GM12878 (cell line): Measurements from ENCODE around the gene TRAFD1. TPM values are rescaled to one million over a fixed set of nuclear protein-coding genes. Genes with fewer than 3 reads are reported as not detected.

Experiments used
- ATAC-seq: fragments of 200-7000 bp; cut with Tn5 transposase; 3 replicates; pipeline ENCODE4 v1.9.1; 2020; ENCODE audit warnings: mild to moderate bottlenecking, moderate library complexity
- BruUV-seq: library from RNA; stranded (reverse); fragments of 400-500 nt; replicated peaks from 2 replicates; lab custom pipeline; 2021; lab: Mats Ljungman, UMichigan
- CTCF ChIA-PET: fragments of 300-600 bp; sonication (Branson Sonifier 250); formaldehyde crosslinking; extraction: SDS; loops from one replicate; lab custom pipeline; 2021; ENCODE audit warnings: inconsistent platforms; lab: Yijun Ruan, JAX
- POLR2A ChIA-PET: fragments of 350-600 bp; formaldehyde crosslinking; extraction: SDS; loops from one replicate; lab custom pipeline; 2021; ENCODE audit warnings: inconsistent platforms; lab: Charles Lee
- RAD21 ChIA-PET: fragments of 300-600 bp; sonication (Branson Sonifier 250); formaldehyde crosslinking; loops from one replicate; lab custom pipeline; 2023; ENCODE audit warnings: antibody characterized with exemption; ENCODE audit not compliant: unreplicated experiment; lab: Charles Lee
- SMC1A ChIA-PET: fragments of 300-600 bp; sonication (Branson Sonifier 250); formaldehyde crosslinking; loops from one replicate; lab custom pipeline; 2023; ENCODE audit not compliant: unreplicated experiment, uncharacterized antibody; lab: Charles Lee
- DNase-seq: peaks from one replicate; pipeline ENCODE4 v3.0.0-alpha.2; 2011; ENCODE audit warnings: low read depth, low spot score
- FAIRE-seq: peaks from 3 replicates; lab custom pipeline; 2011; peaks lifted over from hg19 to GRCh38; lab: Jason Lieb, UNC
- H2AFZ ChIP-seq: 2 replicates; pipeline ENCODE4 v1.6.0; 2011; ENCODE audit warnings: low read depth, low read length, control low read depth; ENCODE audit not compliant: control insufficient read depth
- H3K27ac ChIP-seq: 2 replicates; pipeline ENCODE4 v1.5.1; 2011; ENCODE audit warnings: control low read depth; ENCODE audit not compliant: control insufficient read depth, insufficient read depth
- H3K27me3 ChIP-seq, 2 experiments: replicated peaks in 1 of 2; 2 replicates each; pipeline versions ENCODE4 v1.6.0 to v1.6.1; 2011; ENCODE audit warnings: low read length in 1 of 2; ENCODE audit not compliant: control insufficient read depth in 2 of 2, insufficient read depth in 2 of 2
- H3K36me3 ChIP-seq, 2 experiments: 2 replicates each; pipeline ENCODE4 v1.5.1; 2011; ENCODE audit warnings: low read length in 1 of 2; ENCODE audit not compliant: control insufficient read depth in 2 of 2, insufficient read depth in 2 of 2
- H3K4me1 ChIP-seq: 2 replicates; pipeline ENCODE4 v1.6.1; 2011; ENCODE audit warnings: mild to moderate bottlenecking, low read length, moderate library complexity, mixed read lengths; ENCODE audit not compliant: control insufficient read depth, insufficient read depth
- H3K4me2 ChIP-seq: 2 replicates; pipeline ENCODE4 v1.6.0; 2011; ENCODE audit warnings: control low read depth; ENCODE audit not compliant: control insufficient read depth, insufficient read depth
- H3K4me3 ChIP-seq: fragments of 200-600 bp; sonication (generic); 2 replicates; pipeline ENCODE4 v1.5.1; 2016
- H3K79me2 ChIP-seq: 2 replicates; pipeline ENCODE4 v1.6.0; 2011; ENCODE audit warnings: low read length; ENCODE audit not compliant: control insufficient read depth, insufficient read depth
- H3K9ac ChIP-seq: 2 replicates; pipeline ENCODE4 v1.8.0; 2011; ENCODE audit warnings: low read length, control low read depth, mixed read lengths; ENCODE audit not compliant: control insufficient read depth, insufficient read depth
- H3K9me3 ChIP-seq: replicated peaks from 3 replicates; pipeline ENCODE4 v1.5.1; 2011; ENCODE audit warnings: mild to moderate bottlenecking, low read length; ENCODE audit not compliant: control insufficient read depth, insufficient read depth
- H4K20me1 ChIP-seq: 2 replicates; pipeline ENCODE4 v1.6.0; 2011; ENCODE audit not compliant: control insufficient read depth, insufficient read depth
- ATF2 ChIP-seq: IDR thresholded peaks from 2 replicates; pipeline ENCODE4 v1.6.1; 2012; ENCODE audit warnings: low read length, inconsistent platforms
- FOXK2 ChIP-seq: fragments of 450-650 bp; IDR thresholded peaks from 2 replicates; pipeline ENCODE4 v1.6.1; 2017; ENCODE audit warnings: mild to moderate bottlenecking, moderate library complexity
- MTA2 ChIP-seq: fragments of 450-650 bp; IDR thresholded peaks from 2 replicates; pipeline ENCODE4 v1.6.1; 2016; ENCODE audit warnings: low read depth, mild to moderate bottlenecking, moderate library complexity
- SP1 ChIP-seq: IDR thresholded peaks from one replicate; pipeline ENCODE4 v1.6.1; 2011; ENCODE audit warnings: low read depth, low read length
- WGBS: methylation state at CpG from one replicate; pipeline ENCODE4 v1.1.6; 2016; ENCODE audit warnings: low lambda C conversion rate; ENCODE audit not compliant: insufficient replicate concordance, insufficient coverage; ENCODE audit errors: missing lambda C conversion rate; 5-methylcytosine and 5-hydroxymethylcytosine counted together
- in situ Hi-C: fragments of 300-500 bp; cut with MboI; formaldehyde crosslinking; loops from 9 replicates; pipeline ENCODE4 v1.14.3; 2018; ENCODE audit warnings: mixed read lengths
- intact Hi-C: fragments of 100-400 bp; cut with micrococcal nuclease; formaldehyde crosslinking; loops from one replicate; pipeline ENCODE4 v1.14.2; 2022; ENCODE audit not compliant: unreplicated experiment
- polyA plus RNA-seq, 11 experiments: library from polyadenylated mRNA; depleted of rRNA in 4 of 11; unstranded in 6 of 11; stranded (reverse) in 5 of 11; fragments of >200 nt; fragmentation: Nextera tagmentation in 4 of 11; fragmentation: Illumina TruSeq in 1 of 11; extraction: Ambion mirVana in 4 of 11; extraction: Trizol in 1 of 11; gene quantifications; 1 replicate in 1 of 11; 2 replicates in 10 of 11; pipeline versions ENCODE4 v1.2.1 to v1.2.3, GENCODE V29; 2011 to 2016; ENCODE audit warnings: inconsistent platforms in 2 of 11, missing spikeins in 2 of 11, low read depth in 1 of 11
- total RNA-seq, 4 experiments: library from RNA; depleted of rRNA in 3 of 4; stranded (reverse); fragments of >200 nt in 3 of 4; fragmentation: Illumina TruSeq in 1 of 4; extraction: Trizol in 1 of 4; gene quantifications; 2 replicates each; pipeline versions ENCODE4 v1.2.1 to v1.2.3, GENCODE V29; 2013 to 2021
- TF ChIP-seq, protein P1 (sequence below): fragments of 450-650 bp; IDR thresholded peaks from 2 replicates; pipeline ENCODE4 v1.6.1; 2016; ENCODE audit warnings: mild to moderate bottlenecking

Gene TRAFD1
- total and polyA plus RNA-seq, 10 of the 15 experiments (the other 5 are each of a cell fraction or from before 2014, with no cell fraction given), result 37.2 to 55.5 (median 46.2) TPM

DNA sequence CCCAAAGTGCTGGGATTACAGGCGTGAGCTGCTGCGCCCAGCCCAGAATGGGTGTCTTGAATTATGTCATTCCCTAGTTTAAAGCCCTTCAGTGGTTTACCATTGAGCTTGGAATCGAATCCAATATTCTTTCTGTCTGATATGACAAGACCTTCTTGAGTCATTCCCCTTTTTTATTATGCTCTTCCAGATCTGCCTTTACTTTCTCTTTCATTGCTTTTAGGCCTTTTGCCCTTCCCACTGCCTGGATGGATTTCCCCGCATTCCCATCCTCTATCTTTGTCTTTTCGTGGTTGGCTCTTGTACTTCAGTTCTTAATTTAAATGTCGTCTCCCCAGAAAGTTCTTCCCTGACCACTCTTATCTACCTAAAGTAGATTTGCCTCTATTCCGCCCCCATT lies 1.6 kb downstream of the TRAFD1 start:
- ChIA-PET POLR2A (interaction anchor here (0.6 to 11.5 kb wide), 7 partner anchors 11 to 113 kb away, joined by 3 to 161 read pairs (median 7); partner anchors contain the start of gene NAA25), RAD21 (interaction anchor here (0.5 to 2.8 kb wide), 7 partner anchors 13 to 866 kb away, joined by 3 to 23 read pairs (median 4); partner anchors contain the start of genes ERP29 and TMEM116), CTCF (interaction anchor here (0.8 kb wide), 1 partner anchor 15 kb away, joined by 3 read pairs; no protein-coding TSS in a partner anchor), SMC1A (interaction anchor here (0.6 to 6.6 kb wide), 7 partner anchors 13 to 1147 kb away, joined by 3 to 72 read pairs (median 3); partner anchors contain the start of gene NAA25)
- H3K9me3 ChIP-seq, result no peaks in the 10 kb centered on the region
- peak overlapping the region; percentile 98 for H3K4me3 ChIP-seq
- FAIRE-seq (no peak), DNase-seq (no peak), ATAC-seq (no peak)
- no peaks in the 10 kb centered on the region for H3K27me3 ChIP-seq
- in situ Hi-C loops, result no loop called here
- peak overlapping the region; percentile 99 for H3K4me2 ChIP-seq
- no TSS peak for BruUV-seq
- TF ChIP-seq SP1 (no peak), FOXK2 (no peak), ATF2 (no peak), MTA2 (no peak)
- TF ChIP-seq, protein P1, sequence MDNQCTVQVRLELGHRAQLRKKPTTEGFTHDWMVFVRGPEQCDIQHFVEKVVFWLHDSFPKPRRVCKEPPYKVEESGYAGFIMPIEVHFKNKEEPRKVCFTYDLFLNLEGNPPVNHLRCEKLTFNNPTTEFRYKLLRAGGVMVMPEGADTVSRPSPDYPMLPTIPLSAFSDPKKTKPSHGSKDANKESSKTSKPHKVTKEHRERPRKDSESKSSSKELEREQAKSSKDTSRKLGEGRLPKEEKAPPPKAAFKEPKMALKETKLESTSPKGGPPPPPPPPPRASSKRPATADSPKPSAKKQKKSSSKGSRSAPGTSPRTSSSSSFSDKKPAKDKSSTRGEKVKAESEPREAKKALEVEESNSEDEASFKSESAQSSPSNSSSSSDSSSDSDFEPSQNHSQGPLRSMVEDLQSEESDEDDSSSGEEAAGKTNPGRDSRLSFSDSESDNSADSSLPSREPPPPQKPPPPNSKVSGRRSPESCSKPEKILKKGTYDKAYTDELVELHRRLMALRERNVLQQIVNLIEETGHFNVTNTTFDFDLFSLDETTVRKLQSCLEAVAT, result peak; percentile 64; the same call in 1 of the 2 replicates
- H3K4me1 ChIP-seq, result peaks cover 21% of the 10 kb centered on the region
- H2AFZ ChIP-seq, result no peak overlapping the region
- intact Hi-C loops, result loop anchor here (5.0 kb wide), 1 partner anchor 115 kb away; the partner anchor contains the start of genes ERP29 and TMEM116
- H3K79me2 ChIP-seq, result peaks cover 60% of the 10 kb centered on the region
- H4K20me1 ChIP-seq, result no peaks in the 10 kb centered on the region
- WGBS, result 22% methylated on average over 7 of the region's 7 CpGs
- H3K27ac ChIP-seq, result peak overlapping the region; percentile 72
- H3K36me3 ChIP-seq, result no peaks in the 10 kb centered on the region
- peak overlapping the region; percentile 1; the same call in 1 of the 2 replicates for H3K9ac ChIP-seq
